WERI-Rb-1 (cell line): Measurements from ENCODE around the gene GNAQ.

Experiments
- DNase-seq: peaks from one replicate; pipeline ENCODE4 v3.0.0-alpha.2; 2020
- H3K27ac ChIP-seq: fragments of 250-450 bp; sonication (Bioruptor Pico); 2 replicates; pipeline ENCODE4 v1.5.1; 2020; ENCODE audit warnings: mild to moderate bottlenecking, moderate library complexity
- H3K27me3 ChIP-seq: fragments of 250-450 bp; sonication (Bioruptor Pico); 2 replicates; pipeline ENCODE4 v1.5.1; 2021; ENCODE audit warnings: mild to moderate bottlenecking, low read depth, moderate library complexity; ENCODE audit not compliant: insufficient read depth, severe bottlenecking
- H3K36me3 ChIP-seq: fragments of 250-450 bp; sonication (Bioruptor Pico); 2 replicates; pipeline ENCODE4 v1.5.1; 2020; ENCODE audit warnings: mild to moderate bottlenecking, moderate library complexity
- H3K4me3 ChIP-seq: 2 replicates; pipeline ENCODE4 v1.5.1; 2011; ENCODE audit warnings: low read depth, mild to moderate bottlenecking, control low read depth, low read length
- H3K9me3 ChIP-seq: fragments of 250-450 bp; sonication (Bioruptor Pico); 2 replicates; pipeline ENCODE4 v1.5.1; 2021; ENCODE audit warnings: mild to moderate bottlenecking, moderate library complexity; ENCODE audit not compliant: severe bottlenecking
- TF ChIP-seq, protein P1 (sequence below): IDR thresholded peaks from 2 replicates; pipeline ENCODE4 v1.5.1; 2011; ENCODE audit warnings: low read depth, mild to moderate bottlenecking, control low read depth, inconsistent platforms, low read length

GNAQ gene

DNA sequence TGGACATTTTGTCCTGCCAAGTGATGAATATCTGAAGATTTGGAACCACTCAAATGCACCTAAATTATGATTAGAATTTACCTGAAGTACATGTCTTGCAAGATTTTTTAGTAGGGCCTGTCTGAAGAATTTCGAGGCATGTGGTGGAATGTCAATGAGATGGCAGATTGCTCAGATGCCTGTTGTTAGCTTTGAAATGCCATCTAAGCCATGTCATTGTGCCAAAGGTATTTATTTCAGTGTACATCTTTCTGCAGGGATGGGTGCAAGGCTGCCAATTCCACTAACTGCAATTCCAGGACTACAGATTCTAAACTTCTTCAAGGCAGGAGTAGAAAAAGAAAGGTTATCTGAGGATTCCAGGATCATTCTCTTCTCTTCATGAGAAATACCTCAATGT is 9.1 kb upstream of the GNAQ start:
- no peak for DNase-seq
- Histone ChIP-seq H3K27ac (no peak overlapping the region), H3K9me3 (no peaks in the 10 kb centered on the region), H3K4me3 (no peak overlapping the region), H3K36me3 (no peaks in the 10 kb centered on the region), H3K27me3 (no peaks in the 10 kb centered on the region)
- TF ChIP-seq, protein P1, sequence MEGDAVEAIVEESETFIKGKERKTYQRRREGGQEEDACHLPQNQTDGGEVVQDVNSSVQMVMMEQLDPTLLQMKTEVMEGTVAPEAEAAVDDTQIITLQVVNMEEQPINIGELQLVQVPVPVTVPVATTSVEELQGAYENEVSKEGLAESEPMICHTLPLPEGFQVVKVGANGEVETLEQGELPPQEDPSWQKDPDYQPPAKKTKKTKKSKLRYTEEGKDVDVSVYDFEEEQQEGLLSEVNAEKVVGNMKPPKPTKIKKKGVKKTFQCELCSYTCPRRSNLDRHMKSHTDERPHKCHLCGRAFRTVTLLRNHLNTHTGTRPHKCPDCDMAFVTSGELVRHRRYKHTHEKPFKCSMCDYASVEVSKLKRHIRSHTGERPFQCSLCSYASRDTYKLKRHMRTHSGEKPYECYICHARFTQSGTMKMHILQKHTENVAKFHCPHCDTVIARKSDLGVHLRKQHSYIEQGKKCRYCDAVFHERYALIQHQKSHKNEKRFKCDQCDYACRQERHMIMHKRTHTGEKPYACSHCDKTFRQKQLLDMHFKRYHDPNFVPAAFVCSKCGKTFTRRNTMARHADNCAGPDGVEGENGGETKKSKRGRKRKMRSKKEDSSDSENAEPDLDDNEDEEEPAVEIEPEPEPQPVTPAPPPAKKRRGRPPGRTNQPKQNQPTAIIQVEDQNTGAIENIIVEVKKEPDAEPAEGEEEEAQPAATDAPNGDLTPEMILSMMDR: no peak

DNA sequence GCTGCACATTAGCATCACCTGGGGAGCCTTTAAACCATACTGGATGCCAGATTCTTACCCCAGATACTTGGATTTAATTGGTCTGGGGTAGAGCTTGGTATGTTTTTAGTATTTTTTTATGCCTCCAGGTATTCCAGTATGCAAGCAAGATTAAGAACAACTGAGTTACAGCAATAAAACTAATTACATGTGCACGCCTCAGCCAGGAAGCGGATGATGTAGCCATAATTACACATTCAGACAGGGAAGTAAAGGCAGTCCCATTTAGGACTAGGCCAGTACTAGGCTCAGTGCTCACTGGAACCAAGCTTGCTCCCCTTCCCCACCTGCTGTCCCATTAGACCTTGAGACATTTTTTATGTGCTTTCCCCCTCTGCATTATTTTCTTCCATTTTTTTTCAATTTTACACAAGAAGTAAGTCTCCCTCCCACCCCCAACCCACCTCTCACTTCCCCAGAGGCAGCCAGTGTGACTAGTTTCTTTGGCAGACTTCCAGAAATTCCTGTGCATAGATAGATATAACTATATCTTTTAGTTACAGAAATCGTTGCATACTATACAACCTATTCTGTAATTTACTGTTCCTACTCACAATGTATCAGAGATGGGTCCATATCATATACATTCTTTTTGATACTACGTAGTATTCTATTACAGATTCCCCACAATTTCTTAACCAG is 7.1 kb upstream of the GNAQ start:
- H3K36me3 ChIP-seq: no peaks in the 10 kb centered on the region
- TF ChIP-seq, protein P1: no peak
- no peak overlapping the region for H3K4me3 ChIP-seq
- H3K27me3 ChIP-seq: no peaks in the 10 kb centered on the region
- H3K27ac ChIP-seq: no peak overlapping the region
- H3K9me3 ChIP-seq: no peaks in the 10 kb centered on the region
- DNase-seq: no peak

DNA sequence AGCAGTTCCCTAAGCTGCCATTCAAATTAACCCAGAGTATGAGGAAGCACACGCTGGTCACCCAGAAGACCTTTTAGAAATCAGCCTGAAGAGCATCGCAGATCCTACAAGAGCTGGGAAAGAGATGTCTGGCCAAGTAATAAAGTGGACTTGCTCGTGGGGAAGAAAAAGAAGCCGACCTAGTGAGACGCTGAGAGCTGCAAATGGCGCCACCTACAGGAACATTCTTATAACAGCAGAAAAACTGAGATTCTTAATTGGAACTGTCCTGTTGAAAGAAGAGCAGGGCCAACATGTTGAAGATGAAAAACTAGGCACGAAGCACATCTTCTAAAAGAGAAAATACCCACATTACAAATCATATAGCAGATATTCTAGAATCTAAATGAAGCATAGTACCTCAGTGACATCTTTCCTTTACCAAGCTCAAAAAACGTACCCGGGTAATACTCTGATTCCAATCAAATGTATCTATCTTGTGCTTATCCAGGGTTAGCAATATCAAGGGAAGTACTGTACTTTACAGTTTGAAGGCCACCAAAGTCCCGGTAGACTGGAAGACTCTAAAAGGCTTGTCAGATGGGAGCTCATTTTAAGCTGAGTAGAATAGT is 3.9 kb upstream of the GNAQ start:
- no peak overlapping the region for H3K27ac ChIP-seq
- H3K27me3 ChIP-seq: no peaks in the 10 kb centered on the region
- no peaks in the 10 kb centered on the region for H3K36me3 ChIP-seq
- peak; percentile 28 for DNase-seq
- H3K9me3 ChIP-seq: no peaks in the 10 kb centered on the region
- TF ChIP-seq, protein P1: peak; percentile 65
- no peak overlapping the region for H3K4me3 ChIP-seq

DNA sequence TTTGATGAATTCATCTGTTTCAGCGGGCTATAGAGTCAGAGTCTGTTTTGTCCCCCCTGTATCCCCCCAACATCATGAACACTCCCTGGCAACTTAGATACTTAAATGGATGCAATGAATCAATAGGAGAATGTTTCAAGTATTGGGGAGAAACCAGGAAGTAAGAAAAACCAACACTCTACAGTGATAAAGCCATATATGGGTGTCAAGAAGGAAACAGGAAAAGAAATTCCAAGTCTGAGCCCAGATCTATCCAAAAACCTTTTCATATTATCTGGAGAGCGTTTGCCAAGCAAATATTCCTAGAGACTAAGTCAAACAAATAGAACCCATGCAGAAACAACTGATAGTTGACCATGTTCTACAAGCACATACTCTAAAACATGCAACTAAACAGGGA is 2.3 kb upstream of the GNAQ start:
- no peak for DNase-seq
- Histone ChIP-seq H3K27me3 (no peaks in the 10 kb centered on the region), H3K36me3 (no peaks in the 10 kb centered on the region), H3K4me3 (no peak overlapping the region), H3K27ac (no peak overlapping the region), H3K9me3 (no peaks in the 10 kb centered on the region)
- TF ChIP-seq, protein P1: no peak

DNA sequence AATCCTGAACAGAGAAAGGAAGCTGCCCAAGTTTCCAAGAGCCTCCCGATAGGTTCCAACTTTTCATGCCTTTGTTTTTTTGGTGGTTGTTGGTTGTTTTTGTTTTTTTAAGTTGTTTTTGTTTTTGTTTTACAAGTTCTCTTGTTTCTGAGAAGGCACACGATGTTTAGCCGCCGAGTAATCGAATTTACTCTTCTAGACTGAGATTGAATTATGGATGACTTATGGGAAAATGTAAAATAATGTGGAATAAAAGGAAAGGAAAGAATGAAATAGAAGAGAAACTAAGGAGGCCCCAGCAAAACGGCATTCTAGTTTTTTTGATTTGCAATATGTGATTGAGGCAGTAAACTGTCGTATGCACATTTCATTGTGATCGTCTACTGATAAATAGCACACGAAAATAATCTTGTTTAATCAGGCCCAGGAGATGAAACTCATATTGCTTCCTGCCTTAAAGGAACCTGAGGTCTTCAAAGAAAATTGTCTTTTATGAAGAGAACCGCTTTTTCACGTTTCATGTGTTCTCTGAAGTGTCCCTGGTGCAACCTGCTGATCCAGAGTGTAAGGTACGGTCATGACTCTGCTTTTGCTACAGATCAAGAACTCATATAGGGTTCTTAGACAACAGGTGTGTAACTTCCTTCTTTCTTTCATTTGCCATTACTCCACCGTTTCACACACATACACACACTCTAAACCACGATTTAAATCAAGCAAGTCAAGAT is 1.3 kb upstream of the GNAQ start:
- TF ChIP-seq, protein P1: no peak
- no peak for DNase-seq
- Histone ChIP-seq H3K27ac (peak overlapping the region; percentile 53), H3K36me3 (no peaks in the 10 kb centered on the region), H3K9me3 (no peaks in the 10 kb centered on the region), H3K4me3 (peak overlapping the region; percentile 68), H3K27me3 (no peaks in the 10 kb centered on the region)
